Bronchial epithelial cell (primary cell): ENCODE results near the gene AURKB. TPM values are rescaled to one million over a fixed set of nuclear protein-coding genes. Genes with fewer than 3 reads are reported as not detected.

Experiments
- DNase-seq: peaks from one replicate; pipeline ENCODE4 v3.0.0-alpha.2; 2010; ENCODE audit warnings: low read depth
- FAIRE-seq: peaks from 2 replicates; lab custom pipeline; 2011; peaks lifted over from hg19 to GRCh38; lab: Jason Lieb, UNC
- H3K27me3 ChIP-seq: 2 replicates; pipeline ENCODE4 v1.5.1; 2011; ENCODE audit warnings: low read length; ENCODE audit not compliant: control insufficient read depth, insufficient read depth
- H3K36me3 ChIP-seq: 2 replicates; pipeline ENCODE4 v1.5.1; 2011; ENCODE audit warnings: low read length; ENCODE audit not compliant: control insufficient read depth, insufficient read depth
- H3K4me3 ChIP-seq: 2 replicates; pipeline ENCODE4 v1.5.1; 2011; ENCODE audit warnings: mild to moderate bottlenecking, low read depth, low read length, control low read depth
- CTCF ChIP-seq: IDR thresholded peaks from 2 replicates; pipeline ENCODE4 v1.5.1; 2011; ENCODE audit warnings: mild to moderate bottlenecking, moderate library complexity, low read length, control low read depth, inconsistent platforms; ENCODE audit not compliant: insufficient read depth, severe bottlenecking
- total RNA-seq: library from RNA; depleted of rRNA; stranded (reverse); fragments of >200 nt; gene quantifications from 2 replicates; pipeline ENCODE4 v1.2.1, GENCODE V29; 2014

Gene AURKB
- total RNA-seq, 1 donor from 2014 or later: 1.6 TPM

DNA sequence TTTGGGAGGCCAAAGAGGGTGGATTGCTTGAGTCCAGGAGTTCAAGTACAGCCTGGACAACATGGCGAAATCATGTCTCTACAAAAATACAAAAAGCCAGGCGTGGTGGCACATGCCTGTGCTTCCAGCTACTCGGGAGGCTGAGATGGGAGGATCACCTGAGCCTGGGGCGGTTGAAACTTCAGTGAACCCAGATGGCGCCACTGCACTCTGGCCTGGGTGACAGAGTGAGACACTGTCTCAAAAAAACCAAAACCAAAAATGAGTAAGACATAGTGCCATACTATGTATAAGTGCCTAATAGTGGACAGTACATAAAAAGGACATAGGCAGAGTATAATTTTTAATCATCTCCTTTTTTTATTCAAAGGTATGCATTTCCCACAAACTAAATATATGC lies 33.5 kb upstream of the AURKB start:
- FAIRE-seq (no peak), DNase-seq (no peak)

DNA sequence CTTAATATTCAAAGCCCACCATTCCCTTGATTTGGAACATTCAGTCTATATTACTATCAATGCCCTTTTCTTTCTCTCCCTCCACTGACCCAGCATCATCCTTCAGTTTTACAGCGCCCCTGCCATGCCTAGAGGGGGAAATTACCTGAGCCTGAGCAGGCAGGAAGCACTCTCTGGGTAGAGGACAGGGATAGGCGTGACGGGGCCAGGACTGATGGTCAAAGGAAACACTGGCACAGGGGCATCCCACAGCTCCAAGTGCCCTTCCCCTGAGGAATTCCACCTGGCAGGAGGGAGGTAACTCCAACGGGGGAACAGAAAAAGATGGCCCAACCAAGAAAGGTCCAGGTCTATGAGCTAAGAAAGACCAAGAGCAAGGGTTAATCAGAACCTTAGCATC lies 27.5 kb upstream of the AURKB start:
- no peak overlapping the region for H3K4me3 ChIP-seq
- no peaks in the 10 kb centered on the region for H3K27me3 ChIP-seq
- peaks cover 28% of the 10 kb centered on the region for H3K36me3 ChIP-seq
- no peak for TF ChIP-seq CTCF
- FAIRE-seq: no peak
- no peak for DNase-seq

More for the DNA sequence above, 33.5 kb upstream of the AURKB start:
- H3K36me3 ChIP-seq: peaks cover 7% of the 10 kb centered on the region
- no peaks in the 10 kb centered on the region for H3K27me3 ChIP-seq
- H3K4me3 ChIP-seq: no peak overlapping the region
- no peak for TF ChIP-seq CTCF

GRCh38 chr17:8237175-8237574 lies 26.8 kb upstream of the AURKB start:
- Histone ChIP-seq H3K4me3 (no peak overlapping the region), H3K36me3 (peaks cover 31% of the 10 kb centered on the region), H3K27me3 (no peaks in the 10 kb centered on the region)
- FAIRE-seq (no peak), DNase-seq (no peak)
- no peak for TF ChIP-seq CTCF

DNA sequence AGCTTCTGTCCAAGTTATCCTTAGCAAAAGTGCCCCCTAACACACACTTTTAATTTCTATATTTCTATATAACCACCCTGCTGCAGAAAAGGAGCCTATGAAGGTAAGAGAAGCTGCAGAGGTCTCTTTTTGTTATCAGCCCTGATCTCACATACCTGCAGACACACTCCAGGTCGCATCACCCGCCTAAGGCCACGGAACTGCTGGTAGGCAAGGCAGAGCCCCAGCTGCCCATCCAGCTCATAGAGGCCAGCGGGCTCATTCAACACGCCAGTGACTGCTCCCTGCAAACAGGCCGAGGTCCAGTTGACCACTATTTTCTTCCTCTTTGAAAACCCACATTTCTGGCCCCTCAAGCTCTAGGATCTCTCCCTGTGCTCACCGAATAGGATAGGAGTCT lies 25.3 kb upstream of the AURKB start:
- DNase-seq (no peak), FAIRE-seq (no peak)
- Histone ChIP-seq H3K27me3 (no peaks in the 10 kb centered on the region), H3K36me3 (peaks cover 36% of the 10 kb centered on the region), H3K4me3 (no peak overlapping the region)
- TF ChIP-seq CTCF: no peak

GRCh38 chr17:8234361-8235270 lies 24.2 kb upstream of the AURKB start:
- no peak for FAIRE-seq
- no peak for TF ChIP-seq CTCF

More at GRCh38 chr17:8234361-8235270, 24.2 kb upstream of the AURKB start:
- Histone ChIP-seq H3K27me3 (no peaks in the 10 kb centered on the region), H3K36me3 (peaks cover 42% of the 10 kb centered on the region), H3K4me3 (no peak overlapping the region)
- no peak for DNase-seq
